HG03575 (cell line): Measurements from ENCODE around the gene SCAND1.
"Not testable (repeated sequence)": the region's sequence is repeated elsewhere in the genome, so short reads cannot be mapped to it uniquely, and the experiment has no call there.

ENCODE experiments used
- ATAC-seq: cut with Tn5 transposase; IDR thresholded peaks from one replicate; pipeline ENCODE4 v1.9.1; 2021; ENCODE audit not compliant: unreplicated experiment, insufficient number of reproducible peaks, low FRiP score; ENCODE audit errors: extremely low read depth

Gene SCAND1

DNA sequence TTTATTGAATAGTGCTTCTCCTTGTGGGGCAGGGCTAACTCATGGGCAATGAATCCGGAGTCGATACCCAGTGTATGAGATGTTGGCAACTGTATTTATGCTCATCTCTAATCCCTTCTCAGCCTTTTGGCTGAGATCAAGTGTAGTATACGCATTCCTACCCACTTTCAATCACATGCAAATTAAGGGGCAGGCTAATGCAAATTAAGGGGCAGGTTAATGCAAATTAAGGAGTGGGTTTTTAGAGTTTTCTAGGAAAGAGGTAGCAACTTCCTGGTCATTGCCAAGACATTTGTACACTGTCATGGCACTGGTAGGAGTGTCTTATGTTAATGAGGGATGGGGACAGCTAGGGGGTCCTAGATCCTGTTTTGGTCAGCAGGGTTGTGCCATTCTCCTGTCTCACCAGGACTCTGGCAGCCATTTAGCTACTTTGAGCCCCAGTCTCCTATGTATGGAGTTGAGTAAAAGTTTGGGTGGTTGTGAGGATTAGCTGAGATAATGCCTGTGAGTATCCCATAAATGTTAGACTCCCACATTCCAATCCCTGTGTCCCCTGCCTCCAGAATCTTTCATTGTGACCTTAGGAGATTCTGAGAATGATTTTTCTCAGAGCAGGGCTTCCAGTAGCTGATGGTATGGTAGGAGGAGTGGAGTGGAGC is 13.8 kb upstream of the SCAND1 start, which contains the start of gene CNBD2:
CNBD2 (plus strand) TSS at position 612 of the 662 bp plus-strand sequence. CDS start 173 bp downstream, outside the sequence.
- ATAC-seq: no peak

DNA sequence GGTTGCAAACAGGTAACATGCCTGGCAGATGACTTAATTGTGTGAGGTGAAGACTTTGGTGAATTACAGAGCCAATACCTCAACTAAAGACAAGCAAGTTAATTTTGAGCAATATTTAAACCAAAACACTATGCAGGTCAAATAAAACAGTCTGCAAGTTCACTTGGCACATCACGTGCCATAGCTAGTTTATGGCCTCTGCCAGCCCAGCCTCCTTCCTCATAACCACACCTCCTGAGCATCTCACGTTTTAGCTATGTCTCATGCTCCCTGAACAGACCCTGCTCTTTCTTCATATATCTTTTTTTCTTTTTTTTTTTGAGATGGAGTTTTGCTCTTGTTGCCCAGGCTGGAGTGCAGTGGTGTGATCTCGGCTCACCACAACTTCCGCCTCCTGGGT is 9.6 kb upstream of the SCAND1 start:
- no peak for ATAC-seq

DNA sequence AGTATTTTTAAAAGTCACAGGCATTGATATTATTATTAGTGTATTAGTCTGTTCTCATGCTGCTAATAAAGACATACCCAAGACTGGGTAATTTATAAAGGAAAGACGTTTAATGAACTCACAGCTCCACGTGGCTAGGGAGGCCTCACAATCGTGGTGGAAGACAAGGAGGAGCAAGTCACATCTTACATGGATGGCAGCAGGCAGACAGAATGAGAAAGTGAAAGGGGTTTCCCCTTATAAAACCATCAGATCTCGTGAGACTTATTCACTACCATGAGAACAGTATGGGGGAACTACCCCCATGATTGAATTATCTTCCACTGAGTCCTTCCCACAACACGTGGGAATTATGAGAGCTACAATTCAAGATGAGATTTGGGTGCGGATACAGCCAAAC is 5.0 kb upstream of the SCAND1 start:
- ATAC-seq: not testable (repeated sequence)

DNA sequence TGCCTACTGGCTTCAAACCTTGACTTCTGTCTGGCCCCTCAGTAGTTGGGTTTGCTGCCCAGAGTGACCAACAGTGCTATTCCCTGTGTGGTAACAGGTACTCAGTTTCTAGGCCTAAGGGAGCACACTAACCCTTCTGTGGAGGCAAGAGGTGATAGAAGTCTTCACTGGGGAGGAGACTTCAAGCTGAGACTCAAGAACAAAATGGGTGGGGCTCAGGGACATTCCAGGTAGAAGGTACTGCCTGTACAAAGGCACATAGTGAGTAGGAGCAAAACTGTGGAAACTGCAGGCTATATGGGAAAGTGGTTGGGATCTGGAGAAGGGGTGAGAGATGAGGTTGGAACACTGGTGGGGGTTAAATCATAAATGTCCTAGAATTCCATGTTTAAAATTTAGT is 2.3 kb upstream of the SCAND1 start:
- ATAC-seq: no peak

DNA sequence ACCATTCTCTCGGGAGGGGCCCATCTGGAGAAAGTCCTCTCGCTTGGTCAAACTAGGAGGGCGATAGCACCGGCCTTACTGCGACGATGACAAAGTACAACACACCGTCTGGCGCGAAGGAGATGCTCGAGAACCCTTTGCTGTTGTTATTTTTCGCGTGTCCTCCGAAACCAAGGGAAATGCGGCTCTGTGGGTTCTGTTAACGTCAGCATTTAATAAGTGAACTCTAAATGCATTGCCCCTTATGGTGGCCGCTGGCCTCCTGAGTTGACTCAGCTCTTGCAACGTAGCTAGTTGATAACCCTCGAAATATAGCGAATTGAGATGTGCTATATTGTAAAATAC is 577 bp upstream of the SCAND1 start:
- ATAC-seq: no peak

DNA sequence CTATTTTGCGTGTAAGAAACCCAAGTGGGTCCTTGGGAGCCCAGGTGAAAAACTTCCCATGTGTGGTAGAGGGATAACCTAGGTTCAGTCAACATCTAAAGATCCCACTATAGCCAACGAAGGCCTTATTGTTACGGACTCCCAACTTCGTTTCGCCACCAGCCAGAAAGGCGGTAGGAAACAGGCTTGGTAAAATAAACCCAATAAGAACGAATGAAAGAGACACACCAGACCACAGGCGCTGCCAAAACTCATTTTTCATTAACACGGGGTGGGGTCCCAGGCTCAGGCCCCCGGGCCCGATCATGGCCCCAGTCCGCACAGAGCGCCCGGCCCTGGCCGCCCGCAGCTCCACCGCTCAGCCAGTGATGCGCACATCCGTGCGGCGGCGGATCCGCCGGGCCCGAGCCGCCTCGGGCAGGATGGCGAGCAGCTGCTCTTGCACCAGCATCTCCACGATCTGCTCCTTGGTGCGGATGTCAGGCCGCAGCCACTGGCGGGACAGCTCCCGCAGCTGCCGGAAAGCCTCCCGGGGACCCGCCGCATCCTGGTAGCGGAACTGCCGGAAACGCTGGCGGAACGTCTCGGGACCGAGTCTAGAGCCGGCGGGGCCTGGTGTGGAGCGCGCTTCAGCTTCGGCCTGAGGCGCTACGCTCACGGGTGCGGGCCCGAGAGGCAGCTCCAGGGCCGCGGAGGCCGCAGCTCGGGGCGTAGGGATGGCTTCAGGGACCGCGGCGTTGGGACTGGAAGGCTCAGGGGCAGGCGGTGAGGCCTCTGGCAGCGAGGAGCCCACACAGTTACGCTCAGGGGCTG is 709 bp downstream of the SCAND1 start:
- ATAC-seq: no peak

DNA sequence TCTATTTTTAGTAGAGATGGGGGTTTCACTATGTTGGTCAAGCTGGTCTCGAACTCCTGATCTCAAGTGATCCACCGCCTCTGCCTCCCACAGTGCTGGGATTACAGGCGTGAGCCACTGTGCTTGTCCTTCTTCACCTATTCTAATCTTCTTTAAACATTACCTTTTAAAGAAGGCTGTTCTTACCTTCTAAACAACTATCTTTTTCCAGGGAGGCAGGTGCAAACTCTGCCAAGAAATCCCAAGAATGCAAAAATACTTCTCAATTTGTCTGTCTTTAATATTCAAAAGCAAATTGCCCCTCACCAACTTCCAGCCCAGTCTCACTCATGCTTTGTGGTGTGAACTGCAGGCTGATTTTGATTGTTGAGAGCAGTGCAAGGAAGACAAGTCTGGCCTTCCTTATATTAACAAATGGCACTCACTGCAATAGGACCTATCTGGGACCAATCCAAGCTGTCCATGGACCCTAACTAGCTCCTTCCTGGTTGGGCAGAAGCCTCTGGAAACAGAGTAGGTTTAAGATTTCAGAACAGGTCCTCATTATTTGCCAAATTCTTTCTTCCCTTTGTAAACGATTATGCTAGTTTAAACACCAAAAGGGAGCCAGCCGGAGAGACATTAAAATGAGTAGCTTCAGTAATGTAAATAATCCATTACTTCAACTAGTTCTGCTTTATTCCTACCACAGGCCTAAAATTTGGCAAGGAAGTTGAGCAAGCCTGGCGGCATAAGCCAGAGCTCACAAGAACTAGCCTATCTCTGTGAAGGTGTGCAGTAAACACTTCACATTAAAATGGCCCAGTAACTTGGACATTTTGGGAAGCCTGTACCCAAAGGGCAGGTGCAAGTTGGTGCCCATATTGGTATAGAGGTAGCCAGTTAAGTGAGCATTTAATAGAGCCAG is 1.6 kb downstream of the SCAND1 start:
- ATAC-seq: no peak

DNA sequence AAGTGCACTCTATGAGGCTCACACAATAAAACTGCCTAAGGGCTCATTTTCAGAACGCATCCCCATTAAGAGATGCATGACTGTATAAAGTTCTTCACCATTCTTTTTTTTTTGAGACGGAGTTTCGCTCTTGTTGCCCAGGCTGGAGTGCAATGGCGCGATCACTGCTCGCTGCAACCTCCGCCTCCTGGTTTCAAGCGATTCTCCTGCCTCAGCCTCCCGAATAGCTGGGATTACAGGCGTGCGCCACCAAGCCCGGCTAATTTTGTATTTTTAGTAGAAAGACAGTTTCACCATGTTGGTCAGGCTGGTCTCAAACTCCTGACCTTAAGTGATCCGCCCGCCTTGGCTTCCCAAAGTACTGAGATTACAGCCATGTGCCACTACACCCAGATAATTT is 2.2 kb downstream of the SCAND1 start:
- not testable (repeated sequence) for ATAC-seq

DNA sequence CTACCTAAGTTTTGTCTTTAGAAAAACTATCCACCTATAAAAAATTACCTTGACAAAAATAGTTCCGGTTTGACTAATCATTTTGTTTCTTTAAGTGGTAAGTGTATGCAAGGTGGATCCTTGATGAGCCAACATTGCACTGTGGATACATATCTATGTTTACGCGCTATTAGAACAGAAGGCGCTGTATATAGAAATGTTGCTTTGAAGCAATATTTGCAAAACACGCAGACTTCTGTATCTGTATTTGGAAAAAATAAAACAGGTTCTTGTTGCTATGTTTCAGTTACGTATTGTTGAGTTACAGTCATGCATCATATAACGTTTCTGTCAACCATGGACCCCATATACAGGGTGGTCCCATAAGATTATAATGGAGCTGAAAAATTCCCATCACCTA is 4.2 kb downstream of the SCAND1 start:
- no peak for ATAC-seq

DNA sequence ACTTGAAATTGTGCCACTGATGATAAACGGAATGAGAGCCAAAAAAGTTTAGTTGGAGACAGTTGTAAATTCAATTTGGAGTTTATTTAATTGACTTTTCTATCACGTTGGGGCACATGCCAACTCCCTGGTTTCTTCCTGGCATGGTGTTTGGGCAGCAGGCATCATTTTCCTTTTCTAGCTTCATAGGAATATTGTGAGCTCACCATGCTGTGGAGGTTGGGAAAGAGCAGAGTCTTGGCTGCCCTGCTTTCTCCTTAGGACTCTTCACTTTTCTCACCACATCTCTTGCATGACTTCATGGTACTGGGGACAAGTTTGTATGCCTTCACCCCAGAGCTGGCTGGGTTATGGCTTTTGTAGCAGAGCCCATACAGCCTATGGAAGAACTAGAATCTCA is 6.4 kb downstream of the SCAND1 start:
- no peak for ATAC-seq

DNA sequence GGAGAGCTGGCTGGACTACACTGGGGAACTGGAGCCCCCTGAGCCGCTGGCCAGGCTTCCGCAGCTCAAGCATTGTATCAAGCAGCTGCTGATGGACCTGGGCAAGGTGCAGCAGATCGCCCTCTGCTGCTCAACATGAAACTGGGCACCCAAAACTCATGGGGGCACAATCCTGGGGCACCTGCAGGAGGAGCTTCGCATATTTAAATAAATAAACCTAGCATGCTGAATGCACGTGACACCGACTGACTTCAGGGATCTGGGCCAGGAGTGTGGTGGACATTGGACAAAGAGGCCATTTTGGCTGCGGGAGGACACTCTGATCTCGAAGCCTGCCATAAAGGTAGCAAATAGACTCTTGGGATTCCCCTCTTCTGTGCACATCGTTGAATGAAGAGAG is 6.8 kb downstream of the SCAND1 start:
- ATAC-seq: no peak

DNA sequence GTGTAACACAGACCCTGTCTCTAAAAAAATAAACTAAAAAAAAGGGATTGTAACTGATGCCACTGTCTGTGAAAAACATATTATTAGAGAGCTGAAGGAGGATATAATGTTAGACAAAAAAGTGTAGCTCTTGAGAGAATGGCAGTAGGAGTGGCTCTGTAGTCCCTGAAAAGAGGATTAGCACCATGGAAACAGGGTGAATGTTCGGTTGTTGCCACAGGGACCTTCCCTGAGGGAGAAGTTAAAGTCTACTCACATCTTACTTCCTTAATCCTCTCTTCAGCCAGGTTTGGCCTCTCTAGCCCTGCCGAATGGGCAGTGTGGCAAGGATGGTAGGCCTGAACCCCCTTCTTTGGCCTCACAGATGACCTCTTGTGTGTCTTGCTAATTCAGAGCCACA is 12.1 kb downstream of the SCAND1 start:
- ATAC-seq: no peak

DNA sequence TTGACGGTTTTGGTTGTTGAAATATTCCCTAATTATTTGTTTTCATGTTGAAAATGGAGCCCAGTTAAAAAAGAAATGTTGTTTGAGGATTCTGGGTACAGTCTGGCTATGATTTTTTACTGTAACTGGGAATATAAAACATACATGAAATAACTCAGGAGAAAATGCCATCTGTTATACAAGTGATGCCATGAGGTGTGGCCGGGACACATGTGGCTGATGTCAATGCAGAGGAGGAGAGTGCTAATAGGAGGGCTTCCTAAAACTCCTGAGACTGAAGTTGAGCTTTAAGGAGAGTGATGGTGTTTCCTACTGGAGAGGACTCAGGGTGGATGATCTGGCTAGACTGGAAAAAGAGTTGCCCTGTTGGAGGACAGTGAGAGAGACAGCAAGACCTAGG is 12.7 kb downstream of the SCAND1 start:
- no peak for ATAC-seq

DNA sequence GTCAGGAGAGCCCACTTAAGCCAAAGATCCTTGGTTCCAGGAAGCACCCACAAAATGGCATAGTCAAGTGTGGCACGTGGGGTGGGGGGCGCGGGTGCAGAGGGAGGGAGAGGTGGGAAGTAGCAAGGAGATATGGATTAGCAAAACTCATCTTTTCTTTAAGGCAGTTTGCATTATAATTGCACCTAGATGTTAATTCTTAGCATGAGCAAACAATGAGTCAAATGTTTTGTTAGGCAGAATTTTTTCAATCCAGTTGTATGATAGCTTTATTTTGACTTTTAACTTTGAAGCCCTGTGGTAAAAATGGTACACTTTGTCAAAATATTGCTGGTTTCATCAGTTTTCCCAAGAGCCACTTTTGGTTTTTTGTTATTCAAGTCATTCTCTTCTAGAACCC is 15.0 kb downstream of the SCAND1 start:
- ATAC-seq: no peak

DNA sequence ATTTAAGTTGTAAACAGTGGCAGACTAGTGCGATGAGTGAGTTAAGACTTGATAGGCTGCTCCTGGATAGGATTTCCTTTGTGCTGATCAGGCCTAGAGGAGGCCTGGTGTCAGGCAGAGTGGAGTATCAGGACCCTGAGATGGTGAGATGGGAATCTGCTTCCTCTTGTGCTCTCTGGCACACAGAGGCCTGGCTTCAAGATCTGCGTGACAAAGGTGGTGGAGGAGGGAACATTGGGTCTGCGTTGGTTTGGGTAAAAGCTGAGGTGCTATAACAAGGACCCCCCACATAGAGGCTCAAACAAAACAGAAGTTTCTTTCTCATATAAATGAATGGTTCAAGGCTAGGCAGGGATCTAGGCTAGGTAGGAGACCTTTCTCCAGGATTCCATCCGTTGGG is 20.3 kb downstream of the SCAND1 start:
- ATAC-seq: no peak

DNA sequence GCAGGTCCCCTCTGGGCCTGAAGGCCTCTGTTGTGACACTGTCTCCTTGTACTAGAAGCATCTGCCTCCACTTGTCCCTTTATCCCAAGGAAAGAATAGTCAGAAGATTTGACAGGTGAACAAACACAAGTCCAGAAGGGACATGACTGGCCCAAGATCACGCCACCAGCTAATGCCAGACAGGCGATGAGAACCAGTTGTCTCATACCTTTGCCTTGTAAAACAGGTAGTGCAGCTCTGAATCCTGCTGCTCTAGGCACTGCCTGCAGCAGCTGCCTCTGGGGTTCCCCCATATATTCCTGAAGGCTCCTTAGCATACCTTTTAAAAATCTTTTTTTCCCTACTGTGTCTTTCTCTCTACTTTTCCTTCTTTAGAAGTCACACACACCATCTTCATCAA is 25.0 kb downstream of the SCAND1 start:
- no peak for ATAC-seq

DNA sequence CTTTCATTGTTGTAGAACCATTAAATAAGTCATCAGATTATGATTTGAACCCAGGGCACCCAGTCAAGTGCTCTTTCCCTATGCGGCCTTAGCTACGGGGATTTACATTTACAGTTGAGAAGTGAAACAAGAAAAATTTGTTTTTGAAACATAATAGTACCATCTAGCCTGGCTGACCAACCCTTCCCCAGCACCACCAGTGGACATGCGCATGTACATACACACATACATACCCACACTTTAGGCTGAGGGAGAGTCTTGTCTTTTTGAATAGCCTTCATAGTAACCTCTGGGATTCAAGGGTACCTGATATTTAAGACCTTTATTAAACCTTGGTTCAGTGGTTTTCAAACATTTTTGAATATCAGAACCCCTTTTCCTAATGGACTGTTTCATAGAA is 33.8 kb downstream of the SCAND1 start:
- no peak for ATAC-seq

DNA sequence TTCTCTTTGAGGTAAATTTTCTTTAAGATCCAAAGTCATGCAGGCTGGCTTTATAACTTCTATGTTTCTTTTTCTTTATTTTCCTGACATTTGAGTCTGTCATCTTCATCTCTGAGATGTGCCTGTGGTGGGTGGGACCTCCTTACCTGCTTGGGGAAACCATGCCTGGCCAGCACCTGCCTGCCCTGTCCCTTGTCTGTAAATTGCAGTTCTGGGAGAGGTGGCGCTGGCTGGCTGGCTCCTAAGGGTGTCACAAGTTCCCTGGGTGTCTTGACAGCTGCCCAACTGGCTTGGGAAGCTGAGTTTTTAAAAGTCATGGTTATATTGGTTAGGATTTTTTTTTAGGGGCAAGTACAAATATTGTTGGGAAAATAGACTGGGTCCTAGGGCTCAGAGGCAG is 36.3 kb downstream of the SCAND1 start:
- no peak for ATAC-seq

DNA sequence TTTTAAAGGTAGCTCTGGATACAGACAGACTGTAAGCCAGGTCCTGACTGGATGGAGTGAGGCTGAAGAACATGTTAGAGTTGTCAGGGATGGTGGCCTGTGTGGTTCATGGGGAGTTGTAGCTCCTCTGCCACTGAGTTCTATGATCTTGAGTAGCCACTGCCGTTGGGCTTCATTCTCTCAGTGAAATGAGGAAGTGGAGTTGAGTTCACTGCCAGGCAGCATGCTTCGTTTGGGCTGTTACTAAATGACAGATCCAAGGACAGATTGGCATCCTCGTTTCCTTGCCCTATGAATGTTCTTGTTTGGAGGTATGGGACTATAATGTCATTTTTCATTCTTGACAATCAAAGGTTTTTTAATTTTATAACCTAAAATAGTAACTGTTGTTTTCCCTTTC is 37.2 kb downstream of the SCAND1 start:
- ATAC-seq: no peak

DNA sequence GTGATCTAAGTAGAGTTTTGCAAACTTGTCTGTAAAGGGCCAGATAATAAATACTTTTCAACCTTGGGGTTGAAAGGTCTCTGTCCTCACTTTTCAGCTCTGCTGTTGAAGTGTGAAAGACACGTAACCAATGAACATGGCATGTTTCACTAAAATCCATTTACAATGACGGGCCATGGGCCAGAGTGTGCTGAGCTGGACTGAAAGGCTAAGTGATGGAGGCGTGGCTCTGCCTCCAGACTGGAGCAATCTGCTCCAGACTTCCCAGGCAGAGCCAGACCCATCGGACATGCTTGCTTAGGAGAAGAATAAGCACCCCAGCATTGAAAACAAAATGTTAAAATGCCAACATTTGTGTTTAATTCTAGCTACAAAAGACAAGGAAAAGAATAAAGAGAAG is 41.4 kb downstream of the SCAND1 start:
- no peak for ATAC-seq
